Measurements from ENCODE around the gene DIAPH1. TPM values are rescaled to one million over a fixed set of nuclear protein-coding genes. Genes with fewer than 3 reads are reported as not detected.

DIAPH1 gene
- total RNA-seq, 1 donor from 2014 or later = 232 TPM

DNA sequence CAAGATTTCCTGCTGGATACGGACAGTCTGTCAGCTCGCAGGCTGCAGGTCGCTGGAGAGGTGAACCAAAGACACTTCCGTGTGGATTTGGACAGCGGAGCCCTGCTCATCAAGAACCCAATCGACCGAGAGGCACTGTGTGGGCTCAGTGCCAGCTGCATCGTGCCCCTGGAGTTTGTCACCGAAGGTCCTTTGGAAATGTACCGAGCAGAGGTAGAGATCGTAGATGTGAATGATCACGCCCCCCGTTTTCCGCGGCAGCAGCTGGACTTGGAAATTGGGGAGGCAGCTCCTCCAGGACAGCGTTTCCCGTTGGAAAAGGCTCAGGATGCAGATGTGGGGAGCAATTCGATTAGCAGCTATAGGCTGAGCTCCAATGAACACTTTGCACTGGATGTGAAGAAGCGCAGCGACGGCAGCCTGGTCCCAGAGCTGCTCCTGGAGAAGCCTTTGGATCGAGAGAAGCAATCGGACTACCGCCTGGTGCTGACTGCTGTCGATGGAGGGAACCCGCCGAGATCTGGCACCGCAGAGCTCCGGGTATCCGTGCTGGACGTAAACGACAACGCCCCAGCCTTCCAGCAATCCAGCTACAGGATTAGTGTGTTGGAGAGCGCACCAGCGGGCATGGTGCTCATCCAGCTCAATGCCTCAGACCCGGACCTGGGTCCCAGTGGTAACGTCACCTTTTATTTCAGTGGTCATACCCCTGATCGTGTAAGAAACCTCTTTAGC, 133.3 kb downstream of the DIAPH1 start:
- H3K4me3 Mint-ChIP-seq = no peak overlapping the region
- H3K27me3 Mint-ChIP-seq = peaks cover 63% of the 10 kb centered on the region
- no peaks in the 10 kb centered on the region for H3K4me1 Mint-ChIP-seq
- intact Hi-C loops (cut with micrococcal nuclease) = no loop called here
- no peaks in the 10 kb centered on the region for H3K36me3 Mint-ChIP-seq (ENCODE audit: low read depth)
- peak; percentile 52 for DNase-seq
- H3K9me3 Mint-ChIP-seq = no peaks in the 10 kb centered on the region
- H3K27ac Mint-ChIP-seq = no peak overlapping the region

DNA sequence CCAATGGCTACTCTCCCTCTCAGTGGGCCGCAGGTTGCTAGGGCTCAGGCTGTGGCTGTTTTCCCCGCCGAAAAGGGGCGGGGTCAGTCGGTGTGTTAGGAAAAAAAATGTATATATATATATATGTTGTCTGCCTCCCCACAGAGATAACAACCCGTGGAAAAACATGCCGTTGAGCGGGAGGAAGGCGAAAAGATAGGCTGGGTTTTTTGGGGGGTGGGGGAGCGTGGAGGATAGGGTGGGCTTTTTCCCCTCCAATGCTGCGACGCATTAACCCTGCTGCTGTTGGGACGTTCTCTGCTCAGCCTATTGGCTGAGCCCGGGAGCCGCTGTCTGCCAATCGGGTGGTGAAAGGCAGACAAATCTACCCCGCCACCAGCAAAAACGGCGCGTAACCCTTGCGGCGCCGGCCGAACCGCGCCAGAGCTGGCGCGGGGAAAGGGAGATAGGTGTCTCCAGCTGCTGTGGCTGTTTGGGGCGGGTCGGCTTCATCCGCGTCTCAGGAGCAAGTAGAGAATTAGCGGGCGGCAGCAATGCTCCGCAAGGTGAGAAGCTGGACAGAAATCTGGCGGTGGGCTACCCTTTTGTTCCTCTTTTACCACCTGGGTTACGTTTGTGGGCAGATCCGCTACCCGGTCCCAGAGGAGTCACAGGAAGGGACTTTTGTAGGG, 134.0 kb downstream of the DIAPH1 start, which contains the start of gene PCDHGC4:
TSS of gene PCDHGC4 (plus strand) at position 390 of the 671 bp plus-strand sequence. CDS start at position 534, 144 bp downstream.
- H3K4me1 Mint-ChIP-seq = no peaks in the 10 kb centered on the region
- no peaks in the 10 kb centered on the region for H3K36me3 Mint-ChIP-seq (ENCODE audit: low read depth)
- H3K9me3 Mint-ChIP-seq = no peaks in the 10 kb centered on the region
- no peak for DNase-seq
- H3K4me3 Mint-ChIP-seq = no peak within 1 kb of the TSS
- H3K27me3 Mint-ChIP-seq = peaks cover 60% of the 10 kb centered on the region
- H3K27ac Mint-ChIP-seq = no peak within 1 kb of the TSS
- intact Hi-C loops (cut with micrococcal nuclease) = loop anchor here (5.0 kb wide), 1 partner anchor 72 kb away; the partner anchor contains the start of gene PCDHGA10

DNA sequence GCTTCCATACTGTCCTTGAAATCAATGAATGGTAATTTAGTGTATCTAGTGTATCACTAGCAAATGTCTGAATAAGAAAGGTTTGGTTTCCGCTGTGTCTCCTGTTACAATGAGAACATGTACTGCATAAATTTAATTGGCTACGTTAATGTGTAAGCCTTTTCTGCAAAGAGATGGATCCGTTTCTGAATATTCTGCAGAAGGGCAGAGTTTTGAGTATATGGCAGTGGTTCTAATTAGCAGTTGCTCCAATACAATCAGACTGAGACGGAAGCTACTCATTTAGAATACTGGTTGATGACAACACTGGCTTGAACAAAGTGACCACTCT, 134.5 kb downstream of the DIAPH1 start:
- Mint-ChIP-seq H3K9me3 (no peaks in the 10 kb centered on the region), H3K4me3 (no peak overlapping the region), H3K27ac (no peak overlapping the region), H3K36me3 (ENCODE audit: low read depth) (no peaks in the 10 kb centered on the region), H3K4me1 (no peaks in the 10 kb centered on the region), H3K27me3 (peaks cover 61% of the 10 kb centered on the region)
- no peak for DNase-seq
- intact Hi-C loops (cut with micrococcal nuclease) = loop anchor here (5.0 kb wide), 1 partner anchor 72 kb away; the partner anchor contains the start of gene PCDHGA10

DNA sequence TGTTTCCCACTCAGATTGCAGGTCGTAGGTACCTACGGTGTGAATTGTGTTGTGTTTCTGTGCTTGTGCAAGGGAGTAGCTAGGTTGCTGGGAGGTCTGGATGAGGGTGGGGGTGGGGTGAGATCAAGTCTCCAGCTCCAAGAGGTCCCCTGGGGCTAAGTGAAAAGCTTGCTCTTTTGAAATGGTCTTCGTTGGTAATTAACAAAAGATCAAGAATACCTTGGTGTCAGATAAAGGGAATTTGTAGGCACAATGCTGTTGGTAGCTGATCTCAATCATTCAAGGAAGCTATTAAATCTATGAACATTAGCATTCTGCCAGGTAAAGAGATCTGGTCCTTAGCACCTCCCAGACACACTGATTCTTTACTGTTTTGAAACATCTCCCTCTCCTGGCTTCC, 134.9 kb downstream of the DIAPH1 start:
- H3K9me3 Mint-ChIP-seq = no peaks in the 10 kb centered on the region
- intact Hi-C loops (cut with micrococcal nuclease) = loop anchor here (5.0 kb wide), 1 partner anchor 72 kb away; the partner anchor contains the start of gene PCDHGA10
- no peaks in the 10 kb centered on the region for H3K4me1 Mint-ChIP-seq
- H3K27me3 Mint-ChIP-seq = peaks cover 61% of the 10 kb centered on the region
- H3K36me3 Mint-ChIP-seq (ENCODE audit: low read depth) = no peaks in the 10 kb centered on the region
- DNase-seq = no peak
- H3K4me3 Mint-ChIP-seq = no peak overlapping the region
- no peak overlapping the region for H3K27ac Mint-ChIP-seq

DNA sequence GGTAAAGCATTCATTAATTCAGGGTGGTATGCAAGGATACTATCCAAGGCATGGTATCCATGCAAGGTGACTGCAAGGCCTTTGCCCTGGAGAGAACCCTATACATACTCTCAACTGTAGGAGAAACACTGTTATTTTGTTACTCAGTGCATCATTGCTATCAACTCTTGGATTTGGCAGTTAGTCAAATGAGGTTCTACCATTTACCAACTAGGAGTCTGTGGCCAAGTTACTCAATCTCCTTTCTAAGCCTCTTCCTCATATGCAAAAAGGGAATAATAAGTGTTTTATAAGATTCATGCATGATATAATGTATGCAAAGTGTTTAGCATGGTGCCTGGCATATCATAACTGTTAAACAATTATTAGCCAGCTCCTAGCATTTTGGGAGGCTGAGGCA, 139.0 kb downstream of the DIAPH1 start:
- peaks cover 18% of the 10 kb centered on the region for H3K4me1 Mint-ChIP-seq
- H3K36me3 Mint-ChIP-seq (ENCODE audit: low read depth) = no peaks in the 10 kb centered on the region
- H3K4me3 Mint-ChIP-seq = no peak overlapping the region
- H3K27me3 Mint-ChIP-seq = peaks cover 77% of the 10 kb centered on the region
- H3K27ac Mint-ChIP-seq = no peak overlapping the region
- no peak for DNase-seq
- intact Hi-C loops (cut with micrococcal nuclease) = loop anchor here (5.0 kb wide), 3 partner anchors 57 to 78 kb away; partner anchors contain the start of genes PCDHGA10 and PCDHGA11
- no peaks in the 10 kb centered on the region for H3K9me3 Mint-ChIP-seq

DNA sequence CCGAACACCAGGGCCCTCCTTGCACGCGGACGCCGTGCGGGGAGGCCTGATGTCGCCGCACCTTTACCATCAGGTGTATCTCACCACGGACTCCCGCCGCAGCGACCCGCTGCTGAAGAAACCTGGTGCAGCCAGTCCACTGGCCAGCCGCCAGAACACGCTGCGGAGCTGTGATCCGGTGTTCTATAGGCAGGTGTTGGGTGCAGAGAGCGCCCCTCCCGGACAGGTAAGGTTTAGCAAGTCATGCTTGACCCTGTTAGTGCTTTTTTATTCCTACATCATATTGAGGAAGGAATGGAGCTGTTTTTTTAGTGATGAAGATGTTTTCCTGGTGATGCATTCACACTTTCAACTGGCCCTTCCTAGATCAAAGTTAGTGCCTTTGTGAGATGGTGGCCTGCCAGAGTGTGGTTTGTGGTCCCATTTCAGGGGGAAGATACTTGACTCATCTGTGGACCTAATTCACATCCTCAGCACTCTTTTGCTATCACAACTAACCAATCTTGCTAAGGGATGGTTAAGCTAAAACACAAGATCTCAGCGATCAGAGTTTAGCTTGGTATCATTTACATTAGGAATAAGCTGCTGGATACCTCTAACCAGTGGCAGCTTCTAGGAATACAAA, 140.4 kb downstream of the DIAPH1 start:
- intact Hi-C loops (cut with micrococcal nuclease) = loop anchor here (5.0 kb wide), 2 partner anchors 56 to 79 kb away; partner anchors contain the start of gene PCDHGA11
- no peak overlapping the region for H3K27ac Mint-ChIP-seq
- DNase-seq = no peak
- peaks cover 18% of the 10 kb centered on the region for H3K4me1 Mint-ChIP-seq
- H3K9me3 Mint-ChIP-seq = no peaks in the 10 kb centered on the region
- peaks cover 73% of the 10 kb centered on the region for H3K27me3 Mint-ChIP-seq
- H3K36me3 Mint-ChIP-seq (ENCODE audit: low read depth) = no peaks in the 10 kb centered on the region
- H3K4me3 Mint-ChIP-seq = no peak overlapping the region

DNA sequence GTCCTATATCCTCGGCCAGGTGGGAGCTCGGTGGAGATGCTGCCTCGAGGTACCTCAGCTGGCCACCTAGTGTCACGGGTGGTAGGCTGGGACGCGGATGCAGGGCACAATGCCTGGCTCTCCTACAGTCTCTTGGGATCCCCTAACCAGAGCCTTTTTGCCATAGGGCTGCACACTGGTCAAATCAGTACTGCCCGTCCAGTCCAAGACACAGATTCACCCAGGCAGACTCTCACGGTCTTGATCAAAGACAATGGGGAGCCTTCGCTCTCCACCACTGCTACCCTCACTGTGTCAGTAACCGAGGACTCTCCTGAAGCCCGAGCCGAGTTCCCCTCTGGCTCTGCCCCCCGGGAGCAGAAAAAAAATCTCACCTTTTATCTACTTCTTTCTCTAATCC, 141.0 kb downstream of the DIAPH1 start:
- intact Hi-C loops (cut with micrococcal nuclease) = loop anchor here (5.0 kb wide), 2 partner anchors 56 to 79 kb away; partner anchors contain the start of gene PCDHGA11
- H3K4me3 Mint-ChIP-seq = no peak overlapping the region

DNA sequence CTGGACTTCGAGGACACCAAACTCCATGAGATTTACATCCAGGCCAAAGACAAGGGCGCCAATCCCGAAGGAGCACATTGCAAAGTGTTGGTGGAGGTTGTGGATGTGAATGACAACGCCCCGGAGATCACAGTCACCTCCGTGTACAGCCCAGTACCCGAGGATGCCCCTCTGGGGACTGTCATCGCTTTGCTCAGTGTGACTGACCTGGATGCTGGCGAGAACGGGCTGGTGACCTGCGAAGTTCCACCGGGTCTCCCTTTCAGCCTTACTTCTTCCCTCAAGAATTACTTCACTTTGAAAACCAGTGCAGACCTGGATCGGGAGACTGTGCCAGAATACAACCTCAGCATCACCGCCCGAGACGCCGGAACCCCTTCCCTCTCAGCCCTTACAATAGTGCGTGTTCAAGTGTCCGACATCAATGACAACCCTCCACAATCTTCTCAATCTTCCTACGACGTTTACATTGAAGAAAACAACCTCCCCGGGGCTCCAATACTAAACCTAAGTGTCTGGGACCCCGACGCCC, 141.7 kb downstream of the DIAPH1 start:
- H3K36me3 Mint-ChIP-seq (ENCODE audit: low read depth) = no peaks in the 10 kb centered on the region
- H3K9me3 Mint-ChIP-seq = no peaks in the 10 kb centered on the region
- peaks cover 18% of the 10 kb centered on the region for H3K4me1 Mint-ChIP-seq

More for the DNA sequence above, 141.0 kb downstream of the DIAPH1 start:
- DNase-seq = no peak
- Mint-ChIP-seq H3K27me3 (peaks cover 68% of the 10 kb centered on the region), H3K9me3 (no peaks in the 10 kb centered on the region), H3K27ac (no peak overlapping the region), H3K4me1 (peaks cover 18% of the 10 kb centered on the region), H3K36me3 (ENCODE audit: low read depth) (no peaks in the 10 kb centered on the region)

DNA sequence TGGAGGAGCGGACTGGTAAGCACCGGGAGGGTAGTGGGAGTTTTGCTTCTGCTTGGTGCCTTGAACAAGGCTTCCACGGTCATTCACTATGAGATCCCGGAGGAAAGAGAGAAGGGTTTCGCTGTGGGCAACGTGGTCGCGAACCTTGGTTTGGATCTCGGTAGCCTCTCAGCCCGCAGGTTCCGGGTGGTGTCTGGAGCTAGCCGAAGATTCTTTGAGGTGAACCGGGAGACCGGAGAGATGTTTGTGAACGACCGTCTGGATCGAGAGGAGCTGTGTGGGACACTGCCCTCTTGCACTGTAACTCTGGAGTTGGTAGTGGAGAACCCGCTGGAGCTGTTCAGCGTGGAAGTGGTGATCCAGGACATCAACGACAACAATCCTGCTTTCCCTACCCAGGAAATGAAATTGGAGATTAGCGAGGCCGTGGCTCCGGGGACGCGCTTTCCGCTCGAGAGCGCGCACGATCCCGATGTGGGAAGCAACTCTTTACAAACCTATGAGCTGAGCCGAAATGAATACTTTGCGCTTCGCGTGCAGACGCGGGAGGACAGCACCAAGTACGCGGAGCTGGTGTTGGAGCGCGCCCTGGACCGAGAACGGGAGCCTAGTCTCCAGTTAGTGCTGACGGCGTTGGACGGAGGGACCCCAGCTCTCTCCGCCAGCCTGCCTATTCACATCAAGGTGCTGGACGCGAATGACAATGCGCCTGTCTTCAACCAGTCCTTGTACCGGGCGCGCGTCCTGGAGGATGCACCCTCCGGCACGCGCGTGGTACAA, 142.5 kb downstream of the DIAPH1 start:
- Mint-ChIP-seq H3K27ac (no peak overlapping the region), H3K4me3 (peak overlapping the region; percentile 91), H3K27me3 (peaks cover 62% of the 10 kb centered on the region), H3K36me3 (ENCODE audit: low read depth) (no peaks in the 10 kb centered on the region), H3K9me3 (no peaks in the 10 kb centered on the region), H3K4me1 (peaks cover 18% of the 10 kb centered on the region)
- DNase-seq = peak; percentile 63
- intact Hi-C loops (cut with micrococcal nuclease) = loop anchor here (5.0 kb wide), 2 partner anchors 54 to 81 kb away; partner anchors contain the start of gene PCDHGA11

More for the DNA sequence above, 141.7 kb downstream of the DIAPH1 start:
- intact Hi-C loops (cut with micrococcal nuclease) = loop anchor here (5.0 kb wide), 2 partner anchors 55 to 80 kb away; partner anchors contain the start of gene PCDHGA11
- no peak overlapping the region for H3K27ac Mint-ChIP-seq
- H3K4me3 Mint-ChIP-seq = peak overlapping the region; percentile 91
- DNase-seq = no peak
- peaks cover 62% of the 10 kb centered on the region for H3K27me3 Mint-ChIP-seq

DNA sequence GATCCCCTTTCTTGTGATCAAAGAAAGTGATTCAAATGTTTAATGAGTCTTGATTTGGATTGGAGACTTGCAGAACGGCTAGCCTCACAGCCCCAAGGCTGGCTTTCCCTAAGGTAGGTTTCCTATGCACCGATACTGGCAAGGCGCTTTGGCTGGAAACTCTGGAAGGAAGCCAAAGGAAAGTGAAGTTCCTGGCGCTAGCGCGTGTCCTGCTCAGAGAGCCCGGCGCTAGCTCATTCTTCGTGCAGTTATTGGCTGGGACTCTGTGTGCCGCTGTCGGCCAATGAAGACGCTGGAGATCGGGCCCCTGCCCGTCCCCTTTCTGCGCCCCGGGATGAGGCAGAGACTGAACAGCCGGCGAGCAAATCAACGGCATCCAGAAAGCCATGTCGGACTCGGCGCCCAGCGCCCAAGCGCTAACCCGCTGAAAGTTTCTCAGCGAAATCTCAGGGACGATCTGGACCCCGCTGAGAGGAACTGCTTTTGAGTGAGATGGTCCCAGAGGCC, 143.1 kb downstream of the DIAPH1 start, which contains the start of gene PCDHGC3:
TSS of gene PCDHGC3 (plus strand) at position 342 of the 507 bp plus-strand sequence. CDS start at position 493, 151 bp downstream.
- peak within 1 kb of the TSS; percentile 91 for H3K4me3 Mint-ChIP-seq
- H3K27me3 Mint-ChIP-seq = peaks cover 60% of the 10 kb centered on the region
- H3K9me3 Mint-ChIP-seq = no peaks in the 10 kb centered on the region
- H3K4me1 Mint-ChIP-seq = peaks cover 18% of the 10 kb centered on the region
- H3K27ac Mint-ChIP-seq = no peak within 1 kb of the TSS
- intact Hi-C loops (cut with micrococcal nuclease) = loop anchor here (2.0 to 5.0 kb wide), 3 partner anchors 37 to 82 kb away; partner anchors contain the start of gene PCDHGA11
- no peaks in the 10 kb centered on the region for H3K36me3 Mint-ChIP-seq (ENCODE audit: low read depth)
- DNase-seq = peak; percentile 78

DNA sequence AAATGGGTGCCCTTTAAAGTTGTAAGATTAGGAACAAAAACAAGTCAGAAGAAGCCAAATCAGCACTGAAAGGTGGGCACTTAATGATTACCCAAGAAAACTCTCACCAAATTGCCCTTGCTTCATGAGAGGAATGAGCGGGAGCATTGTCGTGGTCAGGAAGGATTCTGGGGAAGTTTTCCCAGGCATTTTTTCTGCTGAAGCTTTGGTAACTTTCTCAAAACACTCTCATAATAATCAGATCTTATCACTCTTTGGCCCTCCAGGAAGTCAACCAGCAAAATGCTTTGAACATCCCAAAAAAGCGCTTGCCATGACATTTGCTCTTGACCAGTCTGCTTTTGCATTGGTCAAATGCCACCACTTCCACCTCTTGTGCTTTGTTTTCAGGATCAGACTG, 153.4 kb downstream of the DIAPH1 start:
- Mint-ChIP-seq H3K27me3 (peaks cover 7% of the 10 kb centered on the region), H3K9me3 (peaks cover 4% of the 10 kb centered on the region), H3K27ac (no peak overlapping the region), H3K4me3 (no peak overlapping the region), H3K4me1 (no peaks in the 10 kb centered on the region), H3K36me3 (ENCODE audit: low read depth) (no peaks in the 10 kb centered on the region)
- no peak for DNase-seq
- intact Hi-C loops (cut with micrococcal nuclease) = no loop called here

Measured in activated CD4-positive, alpha-beta T cell treated with anti-CD3 and anti-CD28 coated beads, Interleukin-2, amount 10 ng/mL, durations not matched to agents 24 days and 14 days (primary cell).